ENCODE results near the gene TMEM11. TPM values are rescaled to one million over a fixed set of nuclear protein-coding genes. Genes with fewer than 3 reads are reported as not detected.

Gene TMEM11
- total RNA-seq, 2 donors from 2014 or later, result 26.7 to 27.3 TPM

Other genes with a start within 250 kb of the TMEM11 start
- 100 to 1,000 TPM; 145 to 152 TPM for gene USP22, start 171.2 kb downstream of the TMEM11 start, total RNA-seq
- gene DHRS7B, start 87.2 kb downstream of the TMEM11 start, total RNA-seq, result 10 to 100 TPM; 25.2 to 39.6 TPM
- 10 to 100 TPM in 1 of 2 donors, 1 to 10 TPM in 1; 8.6 to 19.4 TPM for gene NATD1, start 39.2 kb upstream of the TMEM11 start, total RNA-seq
- gene MAP2K3, start 70.5 kb upstream of the TMEM11 start, total RNA-seq, result 10 to 100 TPM; 38.9 to 64.7 TPM
- gene KCNJ12, start 162.2 kb upstream of the TMEM11 start, total RNA-seq, result 10 to 100 TPM; 12.0 to 16.5 TPM

Data from left cardiac atrium (tissue), 2 donors.